Transverse colon (tissue), 3 donors: ENCODE measurements around the gene LILRA5.
"Not testable (repeated sequence)": the region's sequence is repeated elsewhere in the genome, so short reads cannot be mapped to it uniquely, and the experiment has no call there.

ENCODE experiments used
- CTCF ChIP-seq, 5 experiments: fragments of 200-600 bp in 3 of 5; fragments of 450-650 bp in 2 of 5; sonication (generic) in 3 of 5; IDR thresholded peaks; 1 replicate in 2 of 5; 2 replicates in 3 of 5; pipeline ENCODE4 v1.5.1; 2016 to 2017; ENCODE audit warnings: antibody characterized with exemption in 5 of 5, inconsistent platforms in 3 of 5, mild to moderate bottlenecking in 2 of 5, moderate library complexity in 1 of 5
- POLR2A ChIP-seq: fragments of 450-650 bp; IDR thresholded peaks from one replicate; pipeline ENCODE4 v1.6.1; 2016; ENCODE audit warnings: antibody characterized with exemption, mild to moderate bottlenecking, moderate library complexity

GRCh38 chr19:54272181-54272580, 40.8 kb downstream of the LILRA5 start:
- TF ChIP-seq POLR2A; CTCF (IDR thresholded peaks at IDR 0.05): not testable (repeated sequence)
